HepG2 (cell line): ENCODE data around the gene C10orf67. TPM values are rescaled to one million over a fixed set of nuclear protein-coding genes. Genes with fewer than 3 reads are reported as not detected.

Source experiments
- ATAC-seq: fragments of 200-7000 bp; cut with Tn5 transposase; 3 replicates; pipeline ENCODE4 v1.9.1; 2020; ENCODE audit warnings: mild to moderate bottlenecking, moderate library complexity
- BruUV-seq: library from RNA; stranded (reverse); fragments of 400-500 nt; replicated peaks from 2 replicates; lab custom pipeline; 2021; lab: Mats Ljungman, UMichigan
- CTCF ChIA-PET: fragments of 300-600 bp; formaldehyde crosslinking; extraction: SDS; loops from one replicate; lab custom pipeline; 2021; ENCODE audit warnings: low total read pairs, inconsistent platforms, low intra/inter-chr PET ratio; lab: Yijun Ruan, JAX
- POLR2A ChIA-PET: fragments of 350-600 bp; sonication (Branson Sonifier 250); formaldehyde crosslinking; loops from one replicate; lab custom pipeline; 2020; ENCODE audit warnings: antibody characterized with exemption, inconsistent platforms; lab: Yijun Ruan, JAX
- DNase-seq: peaks from one replicate; pipeline ENCODE4 v3.0.0-alpha.2; 2015; ENCODE audit warnings: low spot score
- FAIRE-seq: peaks from 3 replicates; lab custom pipeline; 2011; peaks lifted over from hg19 to GRCh38; lab: Jason Lieb, UNC
- H2AFZ ChIP-seq: one replicate; pipeline ENCODE4 v1.6.1; 2011; ENCODE audit warnings: low read length, inconsistent platforms
- H3K27ac ChIP-seq: fragments of 300-600 bp; 3 replicates; pipeline ENCODE4 v1.8.0; 2011; ENCODE audit warnings: mixed run types, mild to moderate bottlenecking, mixed read lengths, low read length, inconsistent platforms; ENCODE audit not compliant: insufficient read depth; ENCODE audit errors: extremely low read length
- H3K27me3 ChIP-seq, 2 experiments: fragments of 200-600 bp in 1 of 2; 2 replicates in 1 of 2; 3 replicates in 1 of 2; pipeline versions ENCODE4 v1.6.0 to v1.8.0; 2011; ENCODE audit warnings: low read length in 2 of 2, mild to moderate bottlenecking in 2 of 2, moderate library complexity in 2 of 2, inconsistent platforms in 1 of 2; ENCODE audit not compliant: insufficient read depth in 2 of 2, control insufficient read depth in 1 of 2
- H3K36me3 ChIP-seq, 2 experiments: fragments of 200-600 bp in 1 of 2; replicated peaks in 1 of 2; 2 replicates in 1 of 2; 3 replicates in 1 of 2; pipeline versions ENCODE4 v1.5.1 to v1.8.0; 2011; ENCODE audit warnings: low read length in 2 of 2, inconsistent platforms in 1 of 2; ENCODE audit not compliant: insufficient read depth in 2 of 2, control insufficient read depth in 1 of 2
- H3K4me1 ChIP-seq: 2 replicates; pipeline ENCODE4 v1.5.1; 2012; ENCODE audit warnings: low read length, inconsistent platforms; ENCODE audit not compliant: insufficient read depth
- H3K4me2 ChIP-seq: 2 replicates; pipeline ENCODE4 v1.6.0; 2011; ENCODE audit warnings: low read depth, low read length, inconsistent platforms
- H3K4me3 ChIP-seq, 3 experiments: fragments of 200-600 bp in 1 of 3; sonication (generic), shearing (Covaris generic) in 1 of 3; replicated peaks in 1 of 3; 2 replicates each; pipeline ENCODE4 v1.5.1; 2011 to 2016; ENCODE audit warnings: low read length in 3 of 3, inconsistent platforms in 2 of 3, low read depth in 2 of 3, mild to moderate bottlenecking in 2 of 3, control low read depth in 1 of 3, mixed read lengths in 1 of 3; ENCODE audit not compliant: insufficient read depth in 1 of 3
- H3K79me2 ChIP-seq: one replicate; pipeline ENCODE4 v1.6.1; 2011; ENCODE audit warnings: low read length, inconsistent platforms; ENCODE audit not compliant: insufficient read depth
- H3K9ac ChIP-seq: 2 replicates; pipeline ENCODE4 v1.6.0; 2011; ENCODE audit warnings: mild to moderate bottlenecking, low read depth, low read length, inconsistent platforms; ENCODE audit not compliant: insufficient read depth
- H3K9me3 ChIP-seq: 2 replicates; pipeline ENCODE4 v1.5.1; 2012; ENCODE audit warnings: mild to moderate bottlenecking, low read length
- H4K20me1 ChIP-seq: 2 replicates; pipeline ENCODE4 v1.6.0; 2011; ENCODE audit warnings: inconsistent platforms, mild to moderate bottlenecking, low read length, moderate library complexity; ENCODE audit not compliant: insufficient read depth
- ATF5 ChIP-seq: sonication (generic); formaldehyde crosslinking; IDR thresholded peaks from 2 replicates; pipeline ENCODE4 v1.4.0; 2020; ENCODE audit warnings: mild to moderate bottlenecking, low read depth, missing genetic modification reagents
- BRCA1 ChIP-seq: sonication (generic); formaldehyde crosslinking; IDR thresholded peaks from 2 replicates; pipeline ENCODE4 v1.4.0; 2020; ENCODE audit warnings: missing genetic modification reagents
- KLF12 ChIP-seq: sonication (generic); formaldehyde crosslinking; IDR thresholded peaks from 2 replicates; pipeline ENCODE4 v1.4.0; 2020; ENCODE audit warnings: missing genetic modification reagents, borderline replicate concordance
- RAD21 ChIP-seq: fragments of 450-650 bp; formaldehyde crosslinking; IDR thresholded peaks from 2 replicates; pipeline ENCODE4 v1.5.0; 2020; ENCODE audit warnings: mild to moderate bottlenecking
- SMC3 ChIP-seq: IDR thresholded peaks from 2 replicates; pipeline ENCODE4 v1.6.1; 2011; ENCODE audit warnings: low read length, improper control_type of control experiment
- STAG1 ChIP-seq: sonication (generic); formaldehyde crosslinking; IDR thresholded peaks from 2 replicates; pipeline ENCODE4 v1.4.0; 2020; ENCODE audit warnings: missing genetic modification reagents
- ZNF530 ChIP-seq: sonication (generic); formaldehyde crosslinking; IDR thresholded peaks from 2 replicates; pipeline ENCODE4 v1.5.0; 2020; ENCODE audit warnings: low read depth, mild to moderate bottlenecking, missing genetic modification reagents
- WGBS: methylation state at CpG from one replicate; pipeline ENCODE4 v1.1.6; 2017; ENCODE audit warnings: low lambda C conversion rate; 5-methylcytosine and 5-hydroxymethylcytosine counted together
- in situ Hi-C: cut with HindIII; loops from 2 replicates; pipeline ENCODE4 v1.10.0; 2017; ENCODE audit warnings: low pct_unique_long_range_greater_than_20kb; ENCODE audit not compliant: extremely low pct_ligation_motif_present
- intact Hi-C: fragments of 100-400 bp; cut with micrococcal nuclease; formaldehyde crosslinking; loops from one replicate; pipeline ENCODE4 v1.10.0; 2022; ENCODE audit not compliant: unreplicated experiment
- polyA plus RNA-seq, 8 experiments: library from polyadenylated mRNA; depleted of rRNA in 3 of 8; stranded (reverse) in 7 of 8; unstranded in 1 of 8; fragments of >200 nt; fragmentation: Illumina TruSeq in 4 of 8; extraction: Trizol in 4 of 8; gene quantifications; 2 replicates each; pipeline versions ENCODE4 v1.2.1 to v1.2.3, GENCODE V29; 2011 to 2016; ENCODE audit warnings: low read depth in 4 of 8, missing spikeins in 1 of 8, mixed read lengths in 1 of 8; ENCODE audit not compliant: insufficient read depth in 1 of 8
- total RNA-seq, 5 experiments: library from RNA; depleted of rRNA; stranded (reverse); fragments of >200 nt; fragmentation: Illumina TruSeq; extraction: Trizol; gene quantifications; 2 replicates each; pipeline ENCODE4 v1.2.3, GENCODE V29; 2016; ENCODE audit warnings: low read depth in 1 of 5
- TF ChIP-seq, protein P1 (sequence below): sonication (generic); formaldehyde crosslinking; IDR thresholded peaks from 2 replicates; pipeline ENCODE4 v1.4.0; 2020; ENCODE audit warnings: missing genetic modification reagents, mild to moderate bottlenecking, borderline replicate concordance
- TF ChIP-seq, protein P2 (sequence below): sonication (generic); formaldehyde crosslinking; IDR thresholded peaks from 2 replicates; pipeline ENCODE4 v1.5.0; 2020; ENCODE audit warnings: mild to moderate bottlenecking, missing genetic modification reagents, moderate library complexity

Gene C10orf67
- total and polyA plus RNA-seq, 2 of the 13 experiments (the other 11 are each of a cell fraction or from before 2014, with no cell fraction given): not detected

DNA sequence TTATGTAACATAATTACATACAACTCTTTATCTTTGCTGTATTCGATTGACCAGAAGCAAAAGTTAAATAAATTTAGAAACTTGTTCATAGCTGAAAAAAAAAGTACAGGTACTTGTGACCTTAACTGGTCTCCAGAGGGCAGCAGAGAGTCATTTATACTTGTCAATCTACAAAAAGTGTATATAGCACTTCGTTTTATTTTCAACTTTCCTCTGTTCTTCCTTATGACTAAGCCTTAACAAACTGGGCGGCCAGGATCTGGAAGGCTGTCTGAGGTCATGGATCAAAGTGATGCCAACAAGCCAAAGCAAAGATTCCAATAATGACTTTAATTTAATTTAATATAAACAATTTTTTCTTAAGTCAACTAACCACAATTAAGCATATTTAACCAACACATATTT, 29.8 kb downstream of the C10orf67 start:
- FAIRE-seq: peak; percentile 63

More for the DNA sequence above, 29.8 kb downstream of the C10orf67 start:
- Histone ChIP-seq H4K20me1 (no peaks in the 10 kb centered on the region), H3K4me2 (no peak overlapping the region), H3K4me1 (no peaks in the 10 kb centered on the region), H2AFZ (no peak overlapping the region), H3K27me3 (no peaks in the 10 kb centered on the region; a peak in 2 of 5 replicates), H3K27ac (no peak overlapping the region), H3K9ac (no peak overlapping the region), H3K36me3 (no peaks in the 10 kb centered on the region), H3K9me3 (no peaks in the 10 kb centered on the region), H3K4me3 (no peak overlapping the region), H3K79me2 (no peaks in the 10 kb centered on the region)
- peak; percentile 64 for DNase-seq
- POLR2A ChIA-PET: no interaction called here
- WGBS: 0% methylated on average over 3 of the region's 3 CpGs
- in situ Hi-C loops: loop anchor here (5.0 to 10.0 kb wide), 2 partner anchors 207 to 380 kb away; no protein-coding TSS in a partner anchor
- no peak for ATAC-seq
- TF ChIP-seq ZNF530 (no peak), KLF12 (no peak), SMC3 (peak; percentile 79), ATF5 (no peak), BRCA1 (CRISPR knock-in tag) (no peak), STAG1 (CRISPR knock-in tag) (peak; percentile 81), RAD21 (CRISPR knock-in tag) (peak; percentile 55)
- TF ChIP-seq, protein P1, sequence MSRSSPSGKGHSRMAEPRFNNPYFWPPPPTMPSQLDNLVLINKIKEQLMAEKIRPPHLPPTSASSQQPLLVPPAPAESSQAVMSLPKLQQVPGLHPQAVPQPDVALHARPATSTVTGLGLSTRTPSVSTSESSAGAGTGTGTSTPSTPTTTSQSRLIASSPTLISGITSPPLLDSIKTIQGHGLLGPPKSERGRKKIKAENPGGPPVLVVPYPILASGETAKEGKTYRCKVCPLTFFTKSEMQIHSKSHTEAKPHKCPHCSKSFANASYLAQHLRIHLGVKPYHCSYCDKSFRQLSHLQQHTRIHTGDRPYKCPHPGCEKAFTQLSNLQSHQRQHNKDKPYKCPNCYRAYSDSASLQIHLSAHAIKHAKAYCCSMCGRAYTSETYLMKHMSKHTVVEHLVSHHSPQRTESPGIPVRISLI (CRISPR knock-in tag): peak; percentile 26; the same call in 1 of the 2 replicates
- TF ChIP-seq, protein P2, sequence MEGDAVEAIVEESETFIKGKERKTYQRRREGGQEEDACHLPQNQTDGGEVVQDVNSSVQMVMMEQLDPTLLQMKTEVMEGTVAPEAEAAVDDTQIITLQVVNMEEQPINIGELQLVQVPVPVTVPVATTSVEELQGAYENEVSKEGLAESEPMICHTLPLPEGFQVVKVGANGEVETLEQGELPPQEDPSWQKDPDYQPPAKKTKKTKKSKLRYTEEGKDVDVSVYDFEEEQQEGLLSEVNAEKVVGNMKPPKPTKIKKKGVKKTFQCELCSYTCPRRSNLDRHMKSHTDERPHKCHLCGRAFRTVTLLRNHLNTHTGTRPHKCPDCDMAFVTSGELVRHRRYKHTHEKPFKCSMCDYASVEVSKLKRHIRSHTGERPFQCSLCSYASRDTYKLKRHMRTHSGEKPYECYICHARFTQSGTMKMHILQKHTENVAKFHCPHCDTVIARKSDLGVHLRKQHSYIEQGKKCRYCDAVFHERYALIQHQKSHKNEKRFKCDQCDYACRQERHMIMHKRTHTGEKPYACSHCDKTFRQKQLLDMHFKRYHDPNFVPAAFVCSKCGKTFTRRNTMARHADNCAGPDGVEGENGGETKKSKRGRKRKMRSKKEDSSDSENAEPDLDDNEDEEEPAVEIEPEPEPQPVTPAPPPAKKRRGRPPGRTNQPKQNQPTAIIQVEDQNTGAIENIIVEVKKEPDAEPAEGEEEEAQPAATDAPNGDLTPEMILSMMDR (CRISPR knock-in tag): peak; percentile 65
- CTCF ChIA-PET: interaction anchor here (1.2 to 2.5 kb wide), 4 partner anchors 210 to 388 kb away, joined by 8 to 17 read pairs (median 16); no protein-coding TSS in a partner anchor
- no TSS peak for BruUV-seq
- intact Hi-C loops: loop anchor here (1.0 to 2.0 kb wide), 4 partner anchors 24 to 388 kb away; no protein-coding TSS in a partner anchor
